SKM-1 treated with dmso at 0.1 percent for 144 hours (cell line): Measurements from ENCODE around the gene CARD10.

ENCODE experiments used
- DNase-seq: peaks from one replicate; lab custom pipeline; 2025; ENCODE audit not compliant: unreplicated experiment; lab: John Stamatoyannopoulos, UW

Gene CARD10

GRCh38 chr22:37504964-37505363 is 14.3 kb downstream of the CARD10 start:
- DNase-seq: no peak

- DNase-seq: peak; percentile 18
Observed at GRCh38 chr22:37503850-37504249, 15.4 kb downstream of the CARD10 start.

GRCh38 chr22:37503183-37503683 is 16.0 kb downstream of the CARD10 start:
- no peak for DNase-seq

- DNase-seq: no peak
Observed at GRCh38 chr22:37502342-37503182, 16.7 kb downstream of the CARD10 start.

- DNase-seq: no peak
Observed at GRCh38 chr22:37501610-37502341, 17.4 kb downstream of the CARD10 start.

GRCh38 chr22:37500745-37501609 is 18.2 kb downstream of the CARD10 start:
- no peak for DNase-seq

- no peak for DNase-seq
Observed at GRCh38 chr22:37499789-37500540, 19.2 kb downstream of the CARD10 start.

GRCh38 chr22:37499027-37499707 is 20.0 kb downstream of the CARD10 start:
- DNase-seq: no peak

GRCh38 chr22:37498289-37498909 is 20.8 kb downstream of the CARD10 start:
- DNase-seq: peak; percentile 44

- DNase-seq: no peak
Observed at GRCh38 chr22:37497062-37497599, 22.1 kb downstream of the CARD10 start.

- DNase-seq: no peak
Observed at GRCh38 chr22:37496651-37497050, 22.6 kb downstream of the CARD10 start.

GRCh38 chr22:37493979-37494378 is 25.2 kb downstream of the CARD10 start:
- no peak for DNase-seq

- DNase-seq: peak; percentile 74
Observed at GRCh38 chr22:37492428-37493344, 26.5 kb downstream of the CARD10 start.

GRCh38 chr22:37491559-37492427 is 27.4 kb downstream of the CARD10 start:
- DNase-seq: no peak

- DNase-seq: no peak
Observed at GRCh38 chr22:37491106-37491505, 28.1 kb downstream of the CARD10 start.

- no peak for DNase-seq
Observed at GRCh38 chr22:37489983-37490382, 29.2 kb downstream of the CARD10 start.
